Neural cell (in vitro differentiated cells): ENCODE measurements around the gene ACTL8. TPM values are rescaled to one million over a fixed set of nuclear protein-coding genes. Genes with fewer than 3 reads are reported as not detected.

ENCODE experiments used
- H2AFZ ChIP-seq: fragments of 200-600, 300-800 bp; sonication (generic), shearing (Covaris generic); 2 replicates; pipeline ENCODE4 v1.6.0; 2014; ENCODE audit warnings: low read depth, mild to moderate bottlenecking, antibody characterized with exemption, low read length, moderate library complexity
- H3F3A ChIP-seq: fragments of 200-600 bp; shearing (Covaris generic); 2 replicates; pipeline ENCODE4 v1.6.1; 2016; ENCODE audit warnings: mild to moderate bottlenecking, moderate library complexity, mixed read lengths, antibody characterized with exemption, low read length; ENCODE audit not compliant: insufficient read depth, poor library complexity, severe bottlenecking
- H3K27ac ChIP-seq: fragments of 200-600, 300-800 bp; sonication (generic), shearing (Covaris generic); 2 replicates; pipeline ENCODE4 v1.5.1; 2014; ENCODE audit warnings: mild to moderate bottlenecking, low read length, moderate library complexity
- H3K27me3 ChIP-seq: fragments of 300-800, 200-600 bp; sonication (generic), shearing (Covaris generic); 2 replicates; pipeline ENCODE4 v1.6.0; 2014; ENCODE audit warnings: mild to moderate bottlenecking, low read depth, low read length, moderate library complexity; ENCODE audit not compliant: insufficient read depth
- H3K36me3 ChIP-seq: fragments of 300-800, 200-600 bp; sonication (generic), shearing (Covaris generic); 2 replicates; pipeline ENCODE4 v1.5.1; 2014; ENCODE audit warnings: mild to moderate bottlenecking, antibody characterized with exemption, low read length, moderate library complexity; ENCODE audit not compliant: insufficient read depth
- H3K4me2 ChIP-seq: fragments of 300-800, 200-600 bp; sonication (generic), shearing (Covaris generic); 2 replicates; pipeline ENCODE4 v1.6.0; 2014; ENCODE audit warnings: mild to moderate bottlenecking, low read length
- H3K4me3 ChIP-seq: fragments of 300-800, 200-600 bp; sonication (generic), shearing (Covaris generic); 2 replicates; pipeline ENCODE4 v1.5.1; 2014; ENCODE audit warnings: mild to moderate bottlenecking, low read length, moderate library complexity
- H3K79me2 ChIP-seq: fragments of 200-600 bp; shearing (Covaris generic); replicated peaks from 2 replicates; pipeline ENCODE4 v1.6.0; 2014; ENCODE audit warnings: mild to moderate bottlenecking, low read length, moderate library complexity; ENCODE audit not compliant: insufficient read depth
- H3K9ac ChIP-seq: fragments of 300-800, 200-600 bp; sonication (generic), shearing (Covaris generic); 2 replicates; pipeline ENCODE4 v1.6.1; 2016; ENCODE audit warnings: mild to moderate bottlenecking, low read length, mixed read lengths
- H3K9me2 ChIP-seq: fragments of 200-600 bp; shearing (Covaris generic); 2 replicates; pipeline ENCODE4 v1.6.1; 2016; ENCODE audit warnings: mild to moderate bottlenecking, low read length, mixed read lengths; ENCODE audit not compliant: insufficient read depth
- H3K9me3 ChIP-seq: fragments of 200-600, 300-800 bp; sonication (generic), shearing (Covaris generic); 2 replicates; pipeline ENCODE4 v1.6.1; 2016; ENCODE audit warnings: mild to moderate bottlenecking, mixed run types, low read length, moderate library complexity, mixed read lengths
- H4K20me1 ChIP-seq: fragments of 200-600 bp; shearing (Covaris generic); 2 replicates; pipeline ENCODE4 v1.6.1; 2016; ENCODE audit warnings: mild to moderate bottlenecking, mixed run types; ENCODE audit not compliant: insufficient read depth
- EP300 ChIP-seq: fragments of 450-650 bp; conservative IDR thresholded peaks from 2 replicates; pipeline ENCODE4 v1.6.1; 2014; ENCODE audit warnings: antibody characterized with exemption, mild to moderate bottlenecking, moderate library complexity; ENCODE audit not compliant: poor library complexity, severe bottlenecking
- EZH2 ChIP-seq: fragments of 200-600, 300-800 bp; shearing (Covaris generic), sonication (generic); IDR thresholded peaks from 2 replicates; pipeline ENCODE4 v1.6.1; 2014; ENCODE audit warnings: antibody characterized with exemption, low read length, borderline replicate concordance, mild to moderate bottlenecking; ENCODE audit not compliant: insufficient read depth, poor library complexity, severe bottlenecking
- MXI1 ChIP-seq: fragments of 450-650 bp; conservative IDR thresholded peaks from 2 replicates; pipeline ENCODE4 v1.6.1; 2014; ENCODE audit warnings: antibody characterized with exemption, mild to moderate bottlenecking; ENCODE audit not compliant: poor library complexity, severe bottlenecking
- POLR2AphosphoS5 ChIP-seq: IDR thresholded peaks from 2 replicates; pipeline ENCODE4 v1.6.1; 2012
- RAD21 ChIP-seq: fragments of 450-650 bp; conservative IDR thresholded peaks from 2 replicates; pipeline ENCODE4 v1.6.1; 2014; ENCODE audit warnings: antibody characterized with exemption, mild to moderate bottlenecking, moderate library complexity
- REST ChIP-seq: IDR thresholded peaks from 2 replicates; pipeline ENCODE4 v1.6.1; 2012; ENCODE audit warnings: borderline replicate concordance
- SMC3 ChIP-seq: fragments of 450-650 bp; conservative IDR thresholded peaks from 2 replicates; pipeline ENCODE4 v1.6.1; 2014; ENCODE audit warnings: antibody characterized with exemption, mild to moderate bottlenecking, moderate library complexity; ENCODE audit not compliant: poor library complexity
- TAF1 ChIP-seq: IDR thresholded peaks from 2 replicates; pipeline ENCODE4 v1.6.1; 2012; ENCODE audit warnings: low read depth
- polyA minus RNA-seq: library from RNA; depleted of rRNA, polyadenylated mRNA; stranded (reverse); fragments of >200 nt; gene quantifications from 2 replicates; pipeline ENCODE4 v1.2.3, GENCODE V29; 2014
- polyA plus RNA-seq: library from polyadenylated mRNA; depleted of rRNA; stranded (reverse); fragments of >200 nt; gene quantifications from 2 replicates; pipeline ENCODE4 v1.2.3, GENCODE V29; 2014
- TF ChIP-seq, protein P1 (sequence below): fragments of 450-650 bp; IDR thresholded peaks from 2 replicates; pipeline ENCODE4 v1.5.1; 2014; ENCODE audit warnings: antibody characterized with exemption, mild to moderate bottlenecking, moderate library complexity; ENCODE audit not compliant: poor library complexity, severe bottlenecking

ACTL8 gene
- polyA plus RNA-seq (not detected in 2 replicates), polyA minus RNA-seq (not detected in 2 replicates)

GRCh38 chr1:17755120-17755519 is at the start of gene ACTL8:
Gene ACTL8 (plus strand): TSS chr1:17755333. CDS start chr1:17823009, 67,676 bp downstream.
- Histone ChIP-seq H3K27ac (no peak within 1 kb of the TSS), H2AFZ (no peak within 1 kb of the TSS), H3K36me3 (no peaks in the 10 kb centered on the region), H3K27me3 (no peaks in the 10 kb centered on the region), H3K9me2 (no peaks in the 10 kb centered on the region), H3K9me3 (peaks cover 26% of the 10 kb centered on the region), H3K4me2 (no peak within 1 kb of the TSS), H3K4me3 (no peak within 1 kb of the TSS), H3F3A (no peaks in the 10 kb centered on the region), H4K20me1 (no peaks in the 10 kb centered on the region), H3K79me2 (no peaks in the 10 kb centered on the region), H3K9ac (no peak within 1 kb of the TSS)
- no peak for TF ChIP-seq EP300
- TF ChIP-seq, protein P1, sequence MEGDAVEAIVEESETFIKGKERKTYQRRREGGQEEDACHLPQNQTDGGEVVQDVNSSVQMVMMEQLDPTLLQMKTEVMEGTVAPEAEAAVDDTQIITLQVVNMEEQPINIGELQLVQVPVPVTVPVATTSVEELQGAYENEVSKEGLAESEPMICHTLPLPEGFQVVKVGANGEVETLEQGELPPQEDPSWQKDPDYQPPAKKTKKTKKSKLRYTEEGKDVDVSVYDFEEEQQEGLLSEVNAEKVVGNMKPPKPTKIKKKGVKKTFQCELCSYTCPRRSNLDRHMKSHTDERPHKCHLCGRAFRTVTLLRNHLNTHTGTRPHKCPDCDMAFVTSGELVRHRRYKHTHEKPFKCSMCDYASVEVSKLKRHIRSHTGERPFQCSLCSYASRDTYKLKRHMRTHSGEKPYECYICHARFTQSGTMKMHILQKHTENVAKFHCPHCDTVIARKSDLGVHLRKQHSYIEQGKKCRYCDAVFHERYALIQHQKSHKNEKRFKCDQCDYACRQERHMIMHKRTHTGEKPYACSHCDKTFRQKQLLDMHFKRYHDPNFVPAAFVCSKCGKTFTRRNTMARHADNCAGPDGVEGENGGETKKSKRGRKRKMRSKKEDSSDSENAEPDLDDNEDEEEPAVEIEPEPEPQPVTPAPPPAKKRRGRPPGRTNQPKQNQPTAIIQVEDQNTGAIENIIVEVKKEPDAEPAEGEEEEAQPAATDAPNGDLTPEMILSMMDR: no peak
- TF ChIP-seq REST: no peak
- TF ChIP-seq TAF1: no peak
- TF ChIP-seq EZH2: no peak
- no peak for TF ChIP-seq MXI1
- TF ChIP-seq SMC3: no peak
- no peak for TF ChIP-seq RAD21
- TF ChIP-seq POLR2AphosphoS5: no peak

DNA sequence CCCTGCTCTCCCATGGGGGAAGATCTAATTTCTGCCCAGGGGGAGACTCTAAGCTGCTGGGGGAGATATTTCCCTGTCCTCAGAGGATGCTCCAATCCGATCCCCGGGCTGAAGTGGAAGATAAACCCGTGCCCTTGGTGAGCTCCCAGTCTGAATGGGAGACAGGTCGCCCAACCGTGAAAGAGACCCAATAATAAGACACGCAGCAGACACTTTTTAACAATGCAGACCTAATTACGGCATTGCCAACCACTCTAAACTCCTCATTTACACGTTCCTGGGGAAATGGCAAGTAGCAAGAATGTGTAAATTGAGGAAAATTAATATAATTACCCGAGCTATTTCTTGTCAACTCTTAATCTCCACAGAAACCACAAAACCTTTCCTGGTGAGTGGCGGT is 48.7 kb upstream of the ACTL8 start:
- TF ChIP-seq SMC3: no peak
- TF ChIP-seq, protein P1: no peak
- no peak for TF ChIP-seq POLR2AphosphoS5
- TF ChIP-seq REST: no peak
- no peak for TF ChIP-seq RAD21
- TF ChIP-seq EZH2: no peak
- Histone ChIP-seq H3K27me3 (no peaks in the 10 kb centered on the region), H3F3A (no peaks in the 10 kb centered on the region), H2AFZ (no peak overlapping the region), H3K9ac (no peak overlapping the region), H3K79me2 (no peaks in the 10 kb centered on the region), H3K4me3 (no peak overlapping the region), H3K27ac (no peak overlapping the region), H3K4me2 (no peak overlapping the region), H3K36me3 (no peaks in the 10 kb centered on the region), H3K9me2 (no peaks in the 10 kb centered on the region), H4K20me1 (no peaks in the 10 kb centered on the region), H3K9me3 (no peaks in the 10 kb centered on the region)
